Activated CD4-positive, alpha-beta T cell treated with anti-CD3 and anti-CD28 coated beads for 36 hours (primary cell): ENCODE data around the gene SLC38A1. TPM values are rescaled to one million over a fixed set of nuclear protein-coding genes. Genes with fewer than 3 reads are reported as not detected.

Source experiments
- ATAC-seq: fragments of 200-7000 bp; cut with Tn5 transposase; one replicate; pipeline ENCODE4 v1.10.0; 2021; ENCODE audit warnings: mild to moderate bottlenecking, moderate library complexity
- CTCF ChIA-PET: fragments of 350-600 bp; sonication (Branson Sonifier 250); formaldehyde crosslinking; loops from one replicate; lab custom pipeline; 2021; ENCODE audit warnings: antibody characterized with exemption; lab: Charles Lee
- POLR2A ChIA-PET: fragments of 350-600 bp; sonication (Branson Sonifier 250); formaldehyde crosslinking; loops from one replicate; lab custom pipeline; 2021; ENCODE audit warnings: antibody characterized with exemption, inconsistent platforms; lab: Charles Lee
- DNase-seq: peaks from one replicate; pipeline ENCODE4 v3.0.0-alpha.2; 2020
- H3K27ac Mint-ChIP-seq: one replicate; pipeline ENCODE4 v1.8.0; 2021; ENCODE audit warnings: mixed read lengths
- H3K27me3 Mint-ChIP-seq: one replicate; pipeline ENCODE4 v1.8.0; 2021; ENCODE audit warnings: mixed read lengths
- H3K36me3 Mint-ChIP-seq: one replicate; pipeline ENCODE4 v1.8.0; 2021; ENCODE audit warnings: low read depth, mixed read lengths
- H3K4me1 Mint-ChIP-seq: one replicate; pipeline ENCODE4 v1.8.0; 2021; ENCODE audit warnings: mixed read lengths
- H3K4me3 Mint-ChIP-seq: one replicate; pipeline ENCODE4 v1.8.0; 2021; ENCODE audit warnings: mild to moderate bottlenecking, moderate library complexity, mixed read lengths
- H3K9me3 Mint-ChIP-seq: one replicate; pipeline ENCODE4 v1.8.0; 2021; ENCODE audit warnings: low read depth, mixed read lengths
- intact Hi-C, 2 experiments: fragments of 100-400 bp; cut with DNase I in 1 of 2; cut with micrococcal nuclease in 1 of 2; formaldehyde crosslinking; loops; one replicate each; pipeline versions ENCODE4 v1.14.2 to v1.15.1; 2022 to 2024; cut with DNase I, micrococcal nuclease
- total RNA-seq, 2 experiments: library from RNA; stranded (reverse); gene quantifications; one replicate each; pipeline ENCODE4 v1.2.3, GENCODE V29; 2021

The SLC38A1 gene
- total RNA-seq, 2 experiments from 2014 or later, result 167 to 180 TPM

DNA sequence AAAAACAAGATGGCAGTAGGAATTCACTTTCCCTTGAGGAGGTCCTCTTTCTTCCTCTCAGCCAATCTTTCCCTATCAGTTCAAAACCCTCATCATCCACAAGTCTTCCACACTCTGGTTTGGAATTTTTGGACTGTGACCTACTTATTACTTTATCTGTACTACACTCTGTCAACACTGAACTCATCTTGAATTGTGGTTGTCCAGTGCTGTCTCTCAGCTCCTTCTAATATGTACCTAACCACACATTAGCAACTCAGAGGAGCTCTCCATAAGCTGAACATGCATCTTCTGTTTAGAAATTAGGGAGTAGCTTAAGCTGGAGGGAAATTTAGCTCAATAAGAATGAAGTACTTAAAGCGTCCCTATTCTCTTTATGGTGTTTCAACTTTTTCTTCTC is 34.8 kb downstream of the SLC38A1 start:
- ChIA-PET CTCF (interaction anchor here (1.1 to 1.6 kb wide), 2 partner anchors 9 to 18 kb away, joined by 3 read pairs; no protein-coding TSS in a partner anchor), POLR2A (interaction anchor here (0.6 to 1.0 kb wide), 3 partner anchors 19 to 33 kb away, joined by 3 read pairs; no protein-coding TSS in a partner anchor)
- no peaks in the 10 kb centered on the region for H3K27me3 Mint-ChIP-seq
- peaks cover 78% of the 10 kb centered on the region for H3K4me1 Mint-ChIP-seq
- intact Hi-C loops, result no loop called here
- ATAC-seq, result no peak
- H3K4me3 Mint-ChIP-seq, result no peak overlapping the region
- H3K36me3 Mint-ChIP-seq, result peaks cover 86% of the 10 kb centered on the region
- no peak overlapping the region for H3K27ac Mint-ChIP-seq
- DNase-seq, result no peak
- peaks cover 3% of the 10 kb centered on the region for H3K9me3 Mint-ChIP-seq

GRCh38 chr12:46233423-46233822 is 35.4 kb downstream of the SLC38A1 start:
- POLR2A ChIA-PET, result interaction anchor here (1.0 kb wide), 1 partner anchor 31 kb away, joined by 3 read pairs; no protein-coding TSS in a partner anchor
- peaks cover 85% of the 10 kb centered on the region for H3K36me3 Mint-ChIP-seq
- no peaks in the 10 kb centered on the region for H3K27me3 Mint-ChIP-seq
- CTCF ChIA-PET, result interaction anchor here (1.1 to 1.6 kb wide), 2 partner anchors 9 to 17 kb away, joined by 3 read pairs; no protein-coding TSS in a partner anchor
- no peak overlapping the region for H3K4me3 Mint-ChIP-seq
- H3K27ac Mint-ChIP-seq, result no peak overlapping the region
- ATAC-seq (no peak), DNase-seq (no peak)
- intact Hi-C loops, result no loop called here
- peaks cover 77% of the 10 kb centered on the region for H3K4me1 Mint-ChIP-seq
- peaks cover 3% of the 10 kb centered on the region for H3K9me3 Mint-ChIP-seq

DNA sequence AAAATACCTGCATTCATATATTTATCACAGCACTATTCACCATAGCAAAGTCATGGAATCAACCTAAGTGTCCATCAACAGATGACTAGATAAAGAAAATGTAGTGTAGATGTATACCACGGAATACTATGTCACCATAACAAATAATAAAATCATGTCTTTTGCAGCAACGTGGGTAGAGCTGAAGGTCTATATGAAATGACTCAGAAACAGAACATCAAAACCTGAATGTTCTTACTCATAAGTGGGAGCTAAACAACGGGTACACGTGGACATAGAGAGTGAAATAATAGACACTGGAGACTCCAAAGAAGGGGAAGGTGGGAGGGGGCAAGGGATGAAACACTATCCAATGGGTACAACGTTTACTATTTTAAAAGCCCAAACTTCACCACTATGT is 37.9 kb downstream of the SLC38A1 start:
- ChIA-PET CTCF (no interaction called here), POLR2A (interaction anchor here (0.7 to 1.6 kb wide), 5 partner anchors 9 to 580 kb away, joined by 3 to 7 read pairs (median 4); no protein-coding TSS in a partner anchor)
- peak; percentile 95 for ATAC-seq
- peaks cover 84% of the 10 kb centered on the region for H3K36me3 Mint-ChIP-seq
- intact Hi-C loops, result loop anchor here (1.0 kb wide), 4 partner anchors 13 to 35 kb away; no protein-coding TSS in a partner anchor
- DNase-seq, result no peak
- H3K27me3 Mint-ChIP-seq, result no peaks in the 10 kb centered on the region
- H3K4me3 Mint-ChIP-seq, result no peak overlapping the region
- H3K9me3 Mint-ChIP-seq, result peaks cover 3% of the 10 kb centered on the region
- peaks cover 63% of the 10 kb centered on the region for H3K4me1 Mint-ChIP-seq
- H3K27ac Mint-ChIP-seq, result no peak overlapping the region

DNA sequence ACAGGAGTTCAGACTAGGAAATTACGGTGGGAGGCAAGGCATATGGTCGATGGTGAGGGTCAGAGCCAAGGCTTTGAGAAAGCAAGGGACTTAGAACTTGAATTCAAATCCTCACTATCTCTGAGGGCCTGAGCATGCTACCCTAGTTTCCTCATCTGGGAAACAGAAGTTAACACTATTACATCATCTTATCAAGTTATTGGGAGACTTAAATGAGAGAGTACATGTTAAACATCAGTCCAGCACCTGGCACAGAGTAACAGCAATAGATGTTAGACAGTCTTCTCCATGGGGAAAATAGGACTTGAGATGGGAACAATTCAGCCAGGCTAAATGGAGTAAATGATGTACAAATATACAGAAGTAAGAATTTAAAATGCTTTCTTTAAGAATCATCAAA is 38.5 kb downstream of the SLC38A1 start:
- peak overlapping the region; percentile 68 for H3K27ac Mint-ChIP-seq
- no peak overlapping the region for H3K4me3 Mint-ChIP-seq
- peaks cover 83% of the 10 kb centered on the region for H3K36me3 Mint-ChIP-seq
- no peak for DNase-seq
- peaks cover 3% of the 10 kb centered on the region for H3K9me3 Mint-ChIP-seq
- H3K4me1 Mint-ChIP-seq, result peaks cover 62% of the 10 kb centered on the region
- intact Hi-C loops, result loop anchor here in 1 of 2 experiments (1.0 kb wide), 1 partner anchor 12 kb away; no protein-coding TSS in a partner anchor
- POLR2A ChIA-PET, result interaction anchor here (1.0 to 1.6 kb wide), 2 partner anchors 8 to 10 kb away, joined by 3 to 5 read pairs; no protein-coding TSS in a partner anchor
- CTCF ChIA-PET, result interaction anchor here (1.0 to 1.1 kb wide), 3 partner anchors 12 to 31 kb away, joined by 3 to 4 read pairs (median 3); no protein-coding TSS in a partner anchor
- H3K27me3 Mint-ChIP-seq, result no peaks in the 10 kb centered on the region
- ATAC-seq, result no peak

GRCh38 chr12:46227616-46228015 is 41.2 kb downstream of the SLC38A1 start:
- intact Hi-C loops, result no loop called here
- no peak for DNase-seq
- Mint-ChIP-seq H3K36me3 (peaks cover 88% of the 10 kb centered on the region), H3K4me3 (no peak overlapping the region), H3K27me3 (no peaks in the 10 kb centered on the region), H3K9me3 (peaks cover 2% of the 10 kb centered on the region), H3K27ac (no peak overlapping the region), H3K4me1 (peaks cover 70% of the 10 kb centered on the region)
- no peak for ATAC-seq
- POLR2A ChIA-PET, result interaction anchor here (0.6 kb wide), 1 partner anchor 12 kb away, joined by 4 read pairs; no protein-coding TSS in a partner anchor
- CTCF ChIA-PET, result no interaction called here

DNA sequence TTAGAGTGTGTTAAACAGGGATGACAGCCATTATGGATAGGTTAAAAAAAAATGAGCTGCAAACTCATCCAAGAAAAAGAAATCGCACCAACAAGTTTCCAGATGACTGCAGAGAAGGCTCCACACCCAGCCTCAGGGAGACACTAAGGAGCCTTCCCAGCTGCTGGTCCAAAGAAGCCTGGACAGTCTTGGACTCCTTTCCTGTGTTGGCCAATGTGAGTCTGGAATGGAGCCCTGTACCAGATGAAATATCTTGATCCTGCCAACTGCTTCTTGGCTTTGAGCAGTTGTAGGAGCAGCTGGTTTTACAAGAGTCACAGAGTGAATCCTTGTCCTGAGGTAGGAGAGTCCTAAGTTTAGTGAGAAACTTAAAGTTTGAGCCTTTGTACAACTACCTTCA is 44.5 kb downstream of the SLC38A1 start:
- H3K27me3 Mint-ChIP-seq, result no peaks in the 10 kb centered on the region
- H3K36me3 Mint-ChIP-seq, result peaks cover 87% of the 10 kb centered on the region
- ChIA-PET CTCF (interaction anchor here (1.7 kb wide), 1 partner anchor 10 kb away, joined by 6 read pairs; no protein-coding TSS in a partner anchor), POLR2A (no interaction called here)
- intact Hi-C loops, result no loop called here
- ATAC-seq, result no peak
- peak overlapping the region; percentile 83 for H3K27ac Mint-ChIP-seq
- H3K9me3 Mint-ChIP-seq, result peaks cover 2% of the 10 kb centered on the region
- H3K4me1 Mint-ChIP-seq, result peaks cover 77% of the 10 kb centered on the region
- DNase-seq, result no peak
- H3K4me3 Mint-ChIP-seq, result no peak overlapping the region

DNA sequence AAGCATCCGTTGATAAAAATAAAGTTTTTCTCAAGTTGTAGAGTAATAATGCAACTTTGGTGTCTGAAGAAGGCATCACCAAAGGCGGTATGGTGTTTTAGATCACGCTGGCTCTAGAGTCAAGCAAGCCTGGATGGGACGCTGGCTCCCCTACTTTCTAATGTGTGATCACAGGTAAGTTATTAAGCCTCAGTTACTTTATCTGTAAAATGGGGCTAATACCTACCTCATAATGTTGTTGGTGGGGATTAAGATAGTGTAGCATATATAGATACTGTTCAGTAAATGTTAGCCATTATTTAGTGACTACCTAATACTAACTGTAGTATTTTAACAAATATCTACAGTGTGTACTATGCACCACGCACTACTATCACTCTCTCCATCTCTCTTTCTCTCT is 45.8 kb downstream of the SLC38A1 start:
- Mint-ChIP-seq H3K9me3 (peaks cover 2% of the 10 kb centered on the region), H3K4me3 (peak overlapping the region; percentile 15), H3K36me3 (peaks cover 89% of the 10 kb centered on the region), H3K27ac (peak overlapping the region; percentile 84), H3K4me1 (peaks cover 82% of the 10 kb centered on the region), H3K27me3 (no peaks in the 10 kb centered on the region)
- CTCF ChIA-PET, result no interaction called here
- POLR2A ChIA-PET, result no interaction called here
- intact Hi-C loops, result no loop called here
- no peak for DNase-seq
- ATAC-seq, result no peak

DNA sequence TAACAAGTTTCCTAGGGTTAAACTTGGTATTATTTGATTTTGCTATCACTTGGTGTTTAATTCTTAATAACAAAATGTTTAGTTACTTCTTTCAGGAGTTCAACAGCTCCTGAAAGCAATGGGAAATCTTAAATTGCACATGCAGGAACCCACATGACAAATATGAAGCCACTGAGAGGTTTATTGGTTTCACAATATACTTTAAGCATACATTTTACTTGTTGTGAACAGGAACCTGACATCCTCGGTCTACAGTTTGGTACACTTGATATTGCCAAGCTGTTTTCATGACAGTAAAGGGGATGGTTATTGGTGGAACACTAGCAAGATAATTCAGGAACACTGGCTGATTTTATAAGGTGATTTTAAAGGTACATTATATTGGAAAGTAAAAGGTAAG is 46.2 kb downstream of the SLC38A1 start:
- intact Hi-C loops, result no loop called here
- peaks cover 2% of the 10 kb centered on the region for H3K9me3 Mint-ChIP-seq
- ATAC-seq (no peak), DNase-seq (no peak)
- no peak overlapping the region for H3K4me3 Mint-ChIP-seq
- H3K4me1 Mint-ChIP-seq, result peaks cover 82% of the 10 kb centered on the region
- H3K36me3 Mint-ChIP-seq, result peaks cover 89% of the 10 kb centered on the region
- H3K27ac Mint-ChIP-seq, result peak overlapping the region; percentile 88
- no peaks in the 10 kb centered on the region for H3K27me3 Mint-ChIP-seq
- POLR2A ChIA-PET, result interaction anchor here (1.3 kb wide), 1 partner anchor 9 kb away, joined by 5 read pairs; no protein-coding TSS in a partner anchor
- CTCF ChIA-PET, result interaction anchor here (0.6 to 1.1 kb wide), 2 partner anchors 34 to 40 kb away, joined by 3 to 4 read pairs; no protein-coding TSS in a partner anchor

GRCh38 chr12:46221255-46222128 is 47.4 kb downstream of the SLC38A1 start:
- H3K27me3 Mint-ChIP-seq, result no peaks in the 10 kb centered on the region
- H3K36me3 Mint-ChIP-seq, result peaks cover 85% of the 10 kb centered on the region
- POLR2A ChIA-PET, result interaction anchor here (1.3 kb wide), 1 partner anchor 10 kb away, joined by 5 read pairs; no protein-coding TSS in a partner anchor
- H3K4me1 Mint-ChIP-seq, result peaks cover 90% of the 10 kb centered on the region
- H3K27ac Mint-ChIP-seq, result peak overlapping the region; percentile 88
- ATAC-seq (no peak), DNase-seq (no peak)
- peaks cover 2% of the 10 kb centered on the region for H3K9me3 Mint-ChIP-seq
- intact Hi-C loops, result no loop called here
- no peak overlapping the region for H3K4me3 Mint-ChIP-seq
- CTCF ChIA-PET, result interaction anchor here (0.8 to 1.1 kb wide), 2 partner anchors 13 to 35 kb away, joined by 3 to 4 read pairs; no protein-coding TSS in a partner anchor

GRCh38 chr12:46219877-46220655 is 48.8 kb downstream of the SLC38A1 start:
- Mint-ChIP-seq H3K36me3 (peaks cover 86% of the 10 kb centered on the region), H3K27me3 (no peaks in the 10 kb centered on the region), H3K27ac (peak overlapping the region; percentile 88), H3K9me3 (peaks cover 2% of the 10 kb centered on the region), H3K4me3 (peak overlapping the region; percentile 37), H3K4me1 (peaks cover 95% of the 10 kb centered on the region)
- ChIA-PET POLR2A (interaction anchor here (1.1 kb wide), 1 partner anchor 11 kb away, joined by 3 read pairs; no protein-coding TSS in a partner anchor), CTCF (no interaction called here)
- peak; percentile 70 for DNase-seq
- intact Hi-C loops, result loop anchor here (1.0 to 10.0 kb wide), 13 partner anchors 10 to 1887 kb away; partner anchors contain the start of genes ARID2 (in 2 of the 2), RPAP3 (in 2 of the 2), SCAF11 (in 1 of the 2) and SENP1 (in 1 of the 2)
- ATAC-seq, result peak; percentile 27
